Neural progenitor cell (in vitro differentiated cells): ENCODE data around the gene RTN4RL1. TPM values are rescaled to one million over a fixed set of nuclear protein-coding genes. Genes with fewer than 3 reads are reported as not detected.

Experiments
- DNase-seq: peaks from one replicate; pipeline ENCODE4 v3.0.0-alpha.2; 2016; ENCODE audit warnings: low spot score
- H2AFZ ChIP-seq: fragments of 200-600 bp; sonication (generic); replicated peaks from 2 replicates; pipeline ENCODE4 v1.6.1; 2016; ENCODE audit warnings: antibody characterized with exemption
- H3F3A ChIP-seq: fragments of 200-600 bp; sonication (generic); 2 replicates; pipeline ENCODE4 v1.6.1; 2016; ENCODE audit warnings: antibody characterized with exemption, low read depth
- H3K27ac ChIP-seq: fragments of 200-600 bp; sonication (generic); 2 replicates; pipeline ENCODE4 v1.5.1; 2016; ENCODE audit warnings: mild to moderate bottlenecking
- H3K27me3 ChIP-seq: fragments of 200-600 bp; sonication (generic); 2 replicates; pipeline ENCODE4 v1.6.1; 2016; ENCODE audit warnings: mild to moderate bottlenecking, moderate library complexity
- H3K36me3 ChIP-seq: fragments of 200-600 bp; sonication (generic); 2 replicates; pipeline ENCODE4 v1.5.1; 2016
- H3K4me1 ChIP-seq: fragments of 200-600 bp; sonication (generic); 2 replicates; pipeline ENCODE4 v1.6.1; 2016; ENCODE audit warnings: mixed run types
- H3K4me2 ChIP-seq: fragments of 200-600 bp; sonication (generic); 2 replicates; pipeline ENCODE4 v1.6.1; 2016
- H3K4me3 ChIP-seq: fragments of 200-600 bp; sonication (generic); 2 replicates; pipeline ENCODE4 v1.5.1; 2016
- H3K79me2 ChIP-seq: fragments of 200-600 bp; sonication (generic); 2 replicates; pipeline ENCODE4 v1.6.1; 2016; ENCODE audit warnings: low read depth
- H3K9ac ChIP-seq: fragments of 200-600 bp; sonication (generic); 2 replicates; pipeline ENCODE4 v1.6.1; 2016
- H3K9me3 ChIP-seq: fragments of 200-600 bp; sonication (generic); 2 replicates; pipeline ENCODE4 v1.5.1; 2016; ENCODE audit warnings: low read depth
- H4K20me1 ChIP-seq: fragments of 200-600 bp; sonication (generic); 2 replicates; pipeline ENCODE4 v1.6.1; 2016; ENCODE audit warnings: low read depth
- H3K27ac Mint-ChIP-seq: 3 replicates; pipeline ENCODE4 v1.8.0; 2021; ENCODE audit warnings: mixed read lengths
- H3K27me3 Mint-ChIP-seq: 2 replicates; pipeline ENCODE4 v1.8.0; 2022; ENCODE audit warnings: low read depth, mild to moderate bottlenecking, inconsistent platforms, moderate library complexity, mixed read lengths; ENCODE audit not compliant: insufficient read depth
- H3K36me3 Mint-ChIP-seq: 3 replicates; pipeline ENCODE4 v1.8.0; 2021; ENCODE audit warnings: mixed read lengths
- H3K4me1 Mint-ChIP-seq: 3 replicates; pipeline ENCODE4 v1.8.0; 2021; ENCODE audit warnings: mixed read lengths
- H3K4me3 Mint-ChIP-seq: 3 replicates; pipeline ENCODE4 v1.8.0; 2021; ENCODE audit warnings: mild to moderate bottlenecking, moderate library complexity, mixed read lengths
- H3K9me3 Mint-ChIP-seq: 3 replicates; pipeline ENCODE4 v1.8.0; 2020; ENCODE audit warnings: mixed read lengths
- EZH2 ChIP-seq: fragments of 200-600 bp; sonication (generic); IDR thresholded peaks from 2 replicates; pipeline ENCODE4 v1.6.1; 2017; ENCODE audit warnings: antibody characterized with exemption, mild to moderate bottlenecking, moderate library complexity
- EZH2phosphoT487 ChIP-seq: fragments of 200-600 bp; sonication (generic); IDR thresholded peaks from 2 replicates; pipeline ENCODE4 v1.6.1; 2017; ENCODE audit warnings: antibody characterized with exemption
- total RNA-seq: library from RNA; depleted of rRNA; stranded (reverse); fragments of >200 nt; gene quantifications from 2 replicates; pipeline ENCODE4 v1.2.3, GENCODE V29; 2015; ENCODE audit warnings: low replicate concordance
- TF ChIP-seq, protein P1 (sequence below): fragments of 200-600 bp; sonication (generic); IDR thresholded peaks from 2 replicates; pipeline ENCODE4 v1.5.1; 2017; ENCODE audit warnings: antibody characterized with exemption, mild to moderate bottlenecking

The RTN4RL1 gene
- total RNA-seq, 1 donor from 2014 or later = 3.4 TPM

GRCh38 chr17:1907216-1907631 lies 117.9 kb downstream of the RTN4RL1 start:
- Histone ChIP-seq H3K36me3 (no peaks in the 10 kb centered on the region), H3K9ac (no peak overlapping the region), H3K4me2 (peak overlapping the region; percentile 91), H3F3A (peaks cover 70% of the 10 kb centered on the region), H2AFZ (no peak overlapping the region), H3K4me1 (peaks cover 72% of the 10 kb centered on the region), H3K79me2 (no peaks in the 10 kb centered on the region), H3K27me3 (peaks cover 75% of the 10 kb centered on the region), H3K9me3 (no peaks in the 10 kb centered on the region), H3K4me3 (no peak overlapping the region), H4K20me1 (no peaks in the 10 kb centered on the region), H3K27ac (no peak overlapping the region)
- peaks cover 16% of the 10 kb centered on the region for H3K27me3 Mint-ChIP-seq
- no peak overlapping the region for H3K27ac Mint-ChIP-seq
- peak; percentile 35 for DNase-seq
- no peaks in the 10 kb centered on the region for H3K36me3 Mint-ChIP-seq
- TF ChIP-seq EZH2 (no peak), EZH2phosphoT487 (no peak)
- TF ChIP-seq, protein P1, sequence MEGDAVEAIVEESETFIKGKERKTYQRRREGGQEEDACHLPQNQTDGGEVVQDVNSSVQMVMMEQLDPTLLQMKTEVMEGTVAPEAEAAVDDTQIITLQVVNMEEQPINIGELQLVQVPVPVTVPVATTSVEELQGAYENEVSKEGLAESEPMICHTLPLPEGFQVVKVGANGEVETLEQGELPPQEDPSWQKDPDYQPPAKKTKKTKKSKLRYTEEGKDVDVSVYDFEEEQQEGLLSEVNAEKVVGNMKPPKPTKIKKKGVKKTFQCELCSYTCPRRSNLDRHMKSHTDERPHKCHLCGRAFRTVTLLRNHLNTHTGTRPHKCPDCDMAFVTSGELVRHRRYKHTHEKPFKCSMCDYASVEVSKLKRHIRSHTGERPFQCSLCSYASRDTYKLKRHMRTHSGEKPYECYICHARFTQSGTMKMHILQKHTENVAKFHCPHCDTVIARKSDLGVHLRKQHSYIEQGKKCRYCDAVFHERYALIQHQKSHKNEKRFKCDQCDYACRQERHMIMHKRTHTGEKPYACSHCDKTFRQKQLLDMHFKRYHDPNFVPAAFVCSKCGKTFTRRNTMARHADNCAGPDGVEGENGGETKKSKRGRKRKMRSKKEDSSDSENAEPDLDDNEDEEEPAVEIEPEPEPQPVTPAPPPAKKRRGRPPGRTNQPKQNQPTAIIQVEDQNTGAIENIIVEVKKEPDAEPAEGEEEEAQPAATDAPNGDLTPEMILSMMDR = no peak
- H3K9me3 Mint-ChIP-seq = no peaks in the 10 kb centered on the region
- H3K4me3 Mint-ChIP-seq = peak overlapping the region; percentile 78
- H3K4me1 Mint-ChIP-seq = peaks cover 67% of the 10 kb centered on the region

DNA sequence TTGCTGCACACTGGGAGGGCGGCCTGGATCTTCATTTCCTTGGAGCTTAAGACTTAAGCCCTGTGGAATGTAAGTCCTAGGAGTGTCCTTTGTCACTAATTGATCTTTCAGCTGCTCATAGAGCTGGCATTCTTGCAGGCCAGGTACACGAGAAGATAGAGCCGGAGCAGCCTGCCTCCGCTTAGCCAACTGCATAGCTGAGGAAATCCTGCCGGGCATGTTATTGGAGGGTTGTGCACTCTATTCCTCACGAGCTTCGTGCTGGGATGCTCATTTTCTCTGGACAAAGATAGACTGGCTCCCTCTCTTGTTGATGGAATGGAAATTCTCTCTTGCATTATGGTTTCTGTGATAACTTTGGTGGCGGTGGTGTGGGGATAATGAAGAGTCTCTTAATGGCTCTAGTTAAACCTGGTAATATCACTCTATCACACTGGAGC lies 118.5 kb downstream of the RTN4RL1 start:
- TF ChIP-seq, protein P1 = no peak
- peak; percentile 67 for TF ChIP-seq EZH2phosphoT487
- no peak for TF ChIP-seq EZH2
- peaks cover 67% of the 10 kb centered on the region for H3K4me1 ChIP-seq
- H3K36me3 ChIP-seq = no peaks in the 10 kb centered on the region
- peak overlapping the region; percentile 91 for H3K4me2 ChIP-seq
- peaks cover 74% of the 10 kb centered on the region for H3F3A ChIP-seq
- H3K27ac ChIP-seq = no peak overlapping the region
- H3K9me3 Mint-ChIP-seq = no peaks in the 10 kb centered on the region
- H3K27me3 Mint-ChIP-seq = peaks cover 16% of the 10 kb centered on the region
- no peak overlapping the region for H2AFZ ChIP-seq
- H3K9me3 ChIP-seq = no peaks in the 10 kb centered on the region
- H3K27me3 ChIP-seq = peaks cover 69% of the 10 kb centered on the region
- H3K36me3 Mint-ChIP-seq = no peaks in the 10 kb centered on the region
- peak; percentile 90 for DNase-seq
- no peaks in the 10 kb centered on the region for H4K20me1 ChIP-seq
- H3K27ac Mint-ChIP-seq = peak overlapping the region; percentile 61
- peaks cover 61% of the 10 kb centered on the region for H3K4me1 Mint-ChIP-seq
- no peaks in the 10 kb centered on the region for H3K79me2 ChIP-seq
- no peak overlapping the region for H3K9ac ChIP-seq
- H3K4me3 ChIP-seq = no peak overlapping the region
- H3K4me3 Mint-ChIP-seq = peak overlapping the region; percentile 34

- H3K4me1 Mint-ChIP-seq = peaks cover 58% of the 10 kb centered on the region
- Histone ChIP-seq H4K20me1 (no peaks in the 10 kb centered on the region), H3K79me2 (no peaks in the 10 kb centered on the region), H3F3A (peaks cover 71% of the 10 kb centered on the region), H3K4me2 (peak overlapping the region; percentile 91), H3K27ac (no peak overlapping the region), H3K9me3 (no peaks in the 10 kb centered on the region), H3K4me3 (no peak overlapping the region), H3K27me3 (peaks cover 56% of the 10 kb centered on the region), H3K9ac (no peak overlapping the region), H2AFZ (peak overlapping the region; percentile 48), H3K36me3 (no peaks in the 10 kb centered on the region), H3K4me1 (peaks cover 61% of the 10 kb centered on the region)
- TF ChIP-seq EZH2 (no peak), EZH2phosphoT487 (no peak)
- TF ChIP-seq, protein P1 = no peak
- peak; percentile 73 for DNase-seq
- H3K27ac Mint-ChIP-seq = no peak overlapping the region
- H3K9me3 Mint-ChIP-seq = no peaks in the 10 kb centered on the region
- peak overlapping the region; percentile 66 for H3K4me3 Mint-ChIP-seq
- peaks cover 16% of the 10 kb centered on the region for H3K27me3 Mint-ChIP-seq
- H3K36me3 Mint-ChIP-seq = no peaks in the 10 kb centered on the region
Observed at GRCh38 chr17:1905190-1905913, 119.8 kb downstream of the RTN4RL1 start.
